Measurements from ENCODE around the gene NUP188. TPM values are rescaled to one million over a fixed set of nuclear protein-coding genes. Genes with fewer than 3 reads are reported as not detected.

The NUP188 gene
- total RNA-seq, 1 experiment from 2014 or later: 98.9 TPM

- TF ChIP-seq ATF2 (CRISPR knock-in tag; IDR thresholded peaks at IDR 0.05; ENCODE audit: borderline replicate concordance, low read depth): no peak
- no peak for TF ChIP-seq USF1 (CRISPR knock-in tag; IDR thresholded peaks at IDR 0.05)
- TF ChIP-seq ZNF232 (CRISPR knock-in tag; IDR thresholded peaks at IDR 0.05): no peak
- TF ChIP-seq MLX (CRISPR knock-in tag; IDR thresholded peaks at IDR 0.05): no peak
- no peak for TF ChIP-seq FOXK1 (CRISPR knock-in tag; IDR thresholded peaks at IDR 0.05)
- no peak for TF ChIP-seq TCF7 (CRISPR knock-in tag; IDR thresholded peaks at IDR 0.05; ENCODE audit: low read depth)
- no peak for TF ChIP-seq IRF2 (CRISPR knock-in tag; IDR thresholded peaks at IDR 0.05; ENCODE audit: borderline replicate concordance, low read depth)
- no peak for TF ChIP-seq NFATC4 (CRISPR knock-in tag; IDR thresholded peaks at IDR 0.05)
- TF ChIP-seq GTF2I (CRISPR knock-in tag; conservative IDR thresholded peaks at IDR 0.05): no peak
Observed at GRCh38 chr9:129052592-129052991, 105.1 kb downstream of the NUP188 start (continued).

- Mint-ChIP-seq H3K4me1 (no peaks in the 10 kb centered on the region), H3K27ac (no peak overlapping the region), H3K4me3 (no peak overlapping the region), H3K9me3 (no peaks in the 10 kb centered on the region), H3K36me3 (peaks cover 17% of the 10 kb centered on the region), H3K27me3 (ENCODE audit: low read depth) (no peaks in the 10 kb centered on the region)
- ChIA-PET POLR2A (no interaction called here), CTCF (interaction anchor here (0.5 to 1.0 kb wide), 2 partner anchors 50 to 131 kb away, joined by 3 to 4 read pairs; no protein-coding TSS in a partner anchor)
- DNase-seq (ENCODE audit: low spot score): no peak
- TF ChIP-seq ATF2 (CRISPR knock-in tag; IDR thresholded peaks at IDR 0.05; ENCODE audit: borderline replicate concordance, low read depth) (no peak), ZSCAN18 (CRISPR knock-in tag; IDR thresholded peaks at IDR 0.05) (no peak), ARID4B (CRISPR knock-in tag; IDR thresholded peaks at IDR 0.05; ENCODE audit: borderline replicate concordance) (no peak), TP53 (CRISPR knock-in tag; IDR thresholded peaks at IDR 0.05) (no peak), E2F4 (CRISPR knock-in tag; IDR thresholded peaks at IDR 0.05; ENCODE audit: borderline replicate concordance, low read depth) (no peak), ZNF281 (CRISPR knock-in tag; IDR thresholded peaks at IDR 0.05) (no peak), ATF3 (CRISPR knock-in tag; conservative IDR thresholded peaks at IDR 0.05) (no peak), JAZF1 (CRISPR knock-in tag; IDR thresholded peaks at IDR 0.05) (no peak), NR1H2 (CRISPR knock-in tag; IDR thresholded peaks at IDR 0.05) (no peak), ZNF121 (CRISPR knock-in tag; IDR thresholded peaks at IDR 0.05) (no peak), E2F1 (CRISPR knock-in tag; IDR thresholded peaks at IDR 0.05) (no peak), NFE2L1 (CRISPR knock-in tag; IDR thresholded peaks at IDR 0.05) (no peak), ZNF423 (CRISPR knock-in tag; IDR thresholded peaks at IDR 0.05) (no peak)
- ATAC-seq: no peak
Observed at GRCh38 chr9:129053020-129053419, 105.5 kb downstream of the NUP188 start.

Measured in WTC11 (cell line).